Stimulated activated memory B cell treated with anti-CD40 and anti-IgM and Interleukin-4, amounts not matched to agents 10 μg/mL and 1 μg/mL and 100 μg/mL, for 72 hours (primary cell): Measurements from ENCODE around the gene CBFA2T2.

ENCODE experiments used
- ATAC-seq: fragments of 150-1000 bp; cut with Tn5 transposase; 2 replicates; pipeline ENCODE4 v1.10.0; 2021
- H3K27ac Mint-ChIP-seq: one replicate; pipeline ENCODE4 v1.8.0; 2022; ENCODE audit warnings: mild to moderate bottlenecking, mixed read lengths
- H3K27me3 Mint-ChIP-seq: one replicate; pipeline ENCODE4 v1.8.0; 2022; ENCODE audit warnings: mixed read lengths
- H3K36me3 Mint-ChIP-seq: one replicate; pipeline ENCODE4 v1.8.0; 2022; ENCODE audit warnings: mixed read lengths
- H3K4me1 Mint-ChIP-seq: one replicate; pipeline ENCODE4 v1.8.0; 2022; ENCODE audit warnings: mixed read lengths
- H3K4me3 Mint-ChIP-seq: one replicate; pipeline ENCODE4 v1.8.0; 2022; ENCODE audit warnings: mild to moderate bottlenecking, moderate library complexity, mixed read lengths
- H3K9me3 Mint-ChIP-seq: one replicate; pipeline ENCODE4 v1.8.0; 2022; ENCODE audit warnings: mixed read lengths

Gene CBFA2T2

GRCh38 chr20:33669873-33670640, 180.2 kb downstream of the CBFA2T2 start:
- Mint-ChIP-seq H3K27me3 (no peaks in the 10 kb centered on the region), H3K9me3 (no peaks in the 10 kb centered on the region), H3K4me1 (peaks cover 38% of the 10 kb centered on the region), H3K4me3 (no peak overlapping the region), H3K27ac (no peak overlapping the region), H3K36me3 (no peaks in the 10 kb centered on the region)
- no peak for ATAC-seq

DNA sequence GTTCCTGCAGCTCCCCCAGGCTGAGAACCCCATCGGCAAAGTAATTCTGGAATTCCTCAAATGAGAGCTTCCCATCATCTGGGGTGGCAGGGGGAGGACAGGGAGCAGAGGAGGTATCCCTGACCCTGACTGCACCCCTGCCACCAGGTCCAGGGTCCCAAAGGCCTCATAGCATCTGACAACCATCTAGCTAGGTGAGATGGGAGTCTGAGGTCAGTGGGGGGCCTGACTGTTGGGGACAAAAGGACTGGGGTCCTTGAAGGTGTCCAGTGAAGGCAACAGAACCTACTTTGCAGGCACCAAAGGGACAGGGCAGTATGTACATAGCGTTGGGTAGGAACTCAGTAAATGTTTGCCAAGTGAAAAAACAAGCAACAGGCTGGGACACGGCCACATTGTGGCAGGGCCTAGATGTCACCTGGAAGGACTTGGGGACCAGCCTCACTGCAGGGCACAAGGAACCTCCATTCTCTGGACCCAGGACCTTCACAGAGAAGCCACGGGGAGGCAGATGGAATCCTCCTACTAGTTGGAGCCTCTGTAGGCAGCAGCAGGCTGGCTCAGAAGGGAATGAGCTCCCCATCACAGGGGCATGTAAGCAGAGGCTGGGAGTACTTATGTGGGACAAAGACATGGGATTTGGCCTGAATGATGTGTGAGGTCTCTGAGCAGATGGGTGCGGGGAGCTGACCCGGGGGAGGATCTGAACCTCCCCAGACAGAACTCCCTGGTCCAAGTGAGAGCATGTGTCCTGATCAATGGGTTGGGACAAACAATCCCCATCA, 181.0 kb downstream of the CBFA2T2 start:
- Mint-ChIP-seq H3K9me3 (no peaks in the 10 kb centered on the region), H3K36me3 (no peaks in the 10 kb centered on the region), H3K27ac (no peak overlapping the region), H3K4me1 (peaks cover 36% of the 10 kb centered on the region), H3K27me3 (no peaks in the 10 kb centered on the region), H3K4me3 (no peak overlapping the region)
- no peak for ATAC-seq

- no peaks in the 10 kb centered on the region for H3K9me3 Mint-ChIP-seq
Measured at GRCh38 chr20:33671573-33672288, 181.8 kb downstream of the CBFA2T2 start.

GRCh38 chr20:33672426-33673113, 182.7 kb downstream of the CBFA2T2 start:
- Mint-ChIP-seq H3K4me1 (peaks cover 27% of the 10 kb centered on the region), H3K27ac (peak overlapping the region; percentile 81), H3K36me3 (no peaks in the 10 kb centered on the region), H3K27me3 (no peaks in the 10 kb centered on the region), H3K4me3 (peak overlapping the region; percentile 87), H3K9me3 (no peaks in the 10 kb centered on the region)
- no peak for ATAC-seq

More at GRCh38 chr20:33671573-33672288, 181.8 kb downstream of the CBFA2T2 start:
- Mint-ChIP-seq H3K27ac (no peak overlapping the region), H3K36me3 (no peaks in the 10 kb centered on the region), H3K27me3 (no peaks in the 10 kb centered on the region), H3K4me1 (peaks cover 29% of the 10 kb centered on the region), H3K4me3 (no peak overlapping the region)
- ATAC-seq, result no peak

DNA sequence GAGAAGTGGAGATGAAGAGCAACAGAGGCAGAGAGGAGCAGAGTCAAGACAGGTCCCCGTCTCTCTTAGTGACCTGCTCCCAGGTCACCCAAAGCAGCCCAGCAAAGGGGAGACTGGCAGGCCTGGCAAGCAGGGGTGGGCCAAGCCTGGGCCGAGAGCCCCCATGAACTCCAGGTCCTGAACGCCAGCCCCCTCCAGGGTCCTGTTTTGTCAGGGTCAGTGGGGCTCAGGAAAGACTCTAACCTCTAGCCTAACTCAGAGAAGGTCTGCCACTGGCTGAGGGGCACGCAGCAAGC, 183.2 kb downstream of the CBFA2T2 start:
- Mint-ChIP-seq H3K4me1 (peaks cover 25% of the 10 kb centered on the region), H3K27ac (peak overlapping the region; percentile 81), H3K27me3 (no peaks in the 10 kb centered on the region), H3K36me3 (no peaks in the 10 kb centered on the region), H3K9me3 (no peaks in the 10 kb centered on the region), H3K4me3 (peak overlapping the region; percentile 87)
- ATAC-seq, result no peak

- H3K9me3 Mint-ChIP-seq, result no peaks in the 10 kb centered on the region
- peak overlapping the region; percentile 81 for H3K27ac Mint-ChIP-seq
- peaks cover 24% of the 10 kb centered on the region for H3K4me1 Mint-ChIP-seq
- ATAC-seq, result peak; percentile 75
- H3K4me3 Mint-ChIP-seq, result peak overlapping the region; percentile 87
- H3K27me3 Mint-ChIP-seq, result no peaks in the 10 kb centered on the region
- no peaks in the 10 kb centered on the region for H3K36me3 Mint-ChIP-seq
Measured at GRCh38 chr20:33673410-33674293, 183.8 kb downstream of the CBFA2T2 start.

DNA sequence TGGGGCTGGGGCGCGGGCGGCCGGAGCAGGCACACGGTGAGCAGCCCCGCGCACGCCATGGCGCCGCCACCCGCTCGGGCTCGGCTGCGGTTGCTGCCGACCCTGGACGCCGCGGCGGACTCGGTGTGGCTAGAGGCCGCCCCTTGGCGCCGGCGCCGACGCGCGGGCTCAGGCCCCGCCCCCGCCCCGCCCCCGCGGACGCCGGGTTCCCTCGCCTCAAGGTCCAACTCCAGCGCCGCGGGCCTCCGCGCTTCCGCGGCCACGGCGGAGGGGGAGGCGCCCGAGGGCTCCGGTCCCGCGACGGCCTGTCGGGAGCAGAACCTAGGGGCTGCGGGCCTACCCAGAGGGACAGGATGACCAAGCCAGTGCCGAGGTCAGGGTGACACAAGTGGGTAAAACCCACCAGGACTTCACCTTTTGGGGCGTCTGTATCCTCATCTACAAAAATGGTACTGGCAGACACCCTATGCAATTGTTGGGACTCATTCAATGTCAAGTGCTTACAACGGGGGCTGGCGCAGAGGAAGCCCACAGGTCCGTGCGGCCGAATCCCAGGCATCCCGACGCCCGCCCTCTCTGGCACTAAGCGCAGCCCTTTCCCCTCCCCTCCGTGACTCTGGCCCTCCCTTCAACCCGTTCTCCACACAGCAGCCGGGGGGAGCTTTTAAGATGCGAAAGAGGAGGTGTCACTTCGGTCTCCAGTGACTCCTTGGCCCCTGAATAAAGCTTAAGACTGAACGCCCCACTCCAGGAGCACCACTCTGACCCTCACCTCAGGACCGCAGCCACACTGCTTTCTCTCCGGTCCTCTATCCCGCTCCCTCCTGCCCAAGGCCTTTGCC, 184.6 kb downstream of the CBFA2T2 start, which contains the start of gene NECAB3:
Gene NECAB3 (minus strand): TSS at position 135 of the 842 bp plus-strand sequence. CDS start 76 bp downstream, at position 59.
- Mint-ChIP-seq H3K27me3 (no peaks in the 10 kb centered on the region), H3K4me1 (peaks cover 33% of the 10 kb centered on the region), H3K27ac (peak within 1 kb of the TSS; percentile 81), H3K9me3 (no peaks in the 10 kb centered on the region), H3K4me3 (peak within 1 kb of the TSS; percentile 87), H3K36me3 (no peaks in the 10 kb centered on the region)
- peak; percentile 86 for ATAC-seq

DNA sequence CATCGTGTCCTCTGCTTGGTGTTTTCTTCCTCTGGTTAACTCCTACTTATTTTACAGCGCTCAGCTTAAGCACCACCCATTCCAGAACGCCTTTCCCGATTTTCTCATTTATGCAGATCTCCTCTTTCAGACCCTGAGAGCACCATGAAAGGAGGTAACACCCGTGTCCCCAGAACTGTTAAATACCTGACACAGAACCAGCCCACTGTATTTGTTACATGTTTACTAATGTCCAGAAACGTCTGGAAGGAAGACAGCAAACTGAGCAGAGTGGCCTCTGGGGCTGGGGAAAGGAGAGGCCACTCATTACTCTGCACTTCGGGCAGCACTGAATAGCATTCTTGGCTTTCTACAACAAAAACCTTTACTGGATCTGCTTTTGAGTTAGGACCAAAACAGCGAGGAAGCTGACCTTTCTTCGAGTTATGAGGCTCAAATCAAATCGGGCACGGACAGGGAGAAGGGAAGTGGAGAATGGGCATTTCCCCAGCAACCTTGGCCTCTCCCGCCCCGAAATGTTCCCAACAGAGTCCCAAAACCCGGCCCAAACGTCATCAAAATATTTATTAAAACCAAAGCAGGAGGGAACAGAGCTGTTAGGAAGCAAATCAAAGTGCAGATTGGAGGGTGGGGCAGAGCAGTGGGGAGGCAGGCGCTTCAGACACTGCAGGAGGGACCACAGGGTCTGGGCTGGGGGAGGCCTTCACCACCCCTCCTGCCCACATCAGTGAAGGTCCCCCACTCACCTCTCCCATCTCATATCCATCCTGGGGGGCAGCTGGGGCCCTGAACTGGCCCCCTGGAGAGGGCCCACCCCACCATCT, 185.5 kb downstream of the CBFA2T2 start:
- Mint-ChIP-seq H3K9me3 (no peaks in the 10 kb centered on the region), H3K27ac (peak overlapping the region; percentile 17), H3K4me1 (peaks cover 41% of the 10 kb centered on the region), H3K36me3 (no peaks in the 10 kb centered on the region), H3K4me3 (peak overlapping the region; percentile 61), H3K27me3 (no peaks in the 10 kb centered on the region)
- no peak for ATAC-seq

GRCh38 chr20:33676121-33676520, 186.2 kb downstream of the CBFA2T2 start:
- no peak for ATAC-seq

DNA sequence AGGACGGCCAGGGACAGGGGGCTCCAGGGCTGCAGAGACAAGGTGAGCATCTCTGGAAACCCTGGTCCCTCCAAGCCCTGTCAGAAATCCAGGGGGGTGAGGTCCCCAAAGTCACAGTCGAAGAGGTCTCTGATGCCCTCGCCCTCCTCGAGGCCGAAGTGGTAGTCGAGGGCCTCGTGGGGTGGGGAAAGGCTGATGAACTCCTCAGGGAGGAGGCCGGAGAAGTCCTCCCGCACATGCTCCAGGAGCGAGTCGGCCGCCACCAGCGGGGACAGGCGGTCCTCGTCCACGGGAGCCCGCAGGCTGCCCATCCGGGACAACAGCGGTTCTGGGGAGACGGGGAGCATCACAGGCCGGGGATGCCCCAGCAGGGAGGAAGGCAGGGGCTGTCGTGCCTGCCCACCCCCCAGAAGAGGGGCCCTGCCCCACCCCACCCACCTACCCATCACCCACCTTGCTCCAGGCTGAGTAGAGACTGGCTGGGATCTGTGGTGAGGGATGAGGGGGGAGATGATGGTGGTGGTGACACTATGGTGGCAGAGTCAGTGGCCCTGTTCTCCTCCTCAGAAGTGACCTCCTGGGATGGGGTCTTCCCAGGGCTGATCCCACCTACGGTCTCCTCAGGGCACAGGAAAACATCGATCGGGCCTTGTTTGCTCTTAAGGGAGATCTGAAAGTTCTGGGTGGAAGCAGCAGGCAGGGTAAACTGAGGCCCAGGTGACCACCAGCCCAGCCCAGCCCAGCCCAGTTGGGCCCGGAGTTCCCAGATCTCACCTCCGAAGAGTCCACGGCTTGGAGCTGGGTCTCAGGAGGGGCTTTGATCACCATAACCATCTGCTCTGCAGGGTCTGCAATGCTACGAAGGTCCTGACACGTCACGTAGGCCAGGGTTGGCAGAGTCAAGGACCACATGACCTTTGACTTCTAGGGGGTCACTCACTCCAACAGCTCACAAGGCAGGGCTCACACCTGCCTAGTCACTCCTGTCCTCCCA, 187.1 kb downstream of the CBFA2T2 start:
- peak overlapping the region; percentile 26 for H3K27ac Mint-ChIP-seq

More at GRCh38 chr20:33676121-33676520, 186.2 kb downstream of the CBFA2T2 start:
- Mint-ChIP-seq H3K4me3 (no peak overlapping the region), H3K36me3 (no peaks in the 10 kb centered on the region), H3K27ac (peak overlapping the region; percentile 15), H3K9me3 (no peaks in the 10 kb centered on the region), H3K27me3 (no peaks in the 10 kb centered on the region), H3K4me1 (peaks cover 49% of the 10 kb centered on the region)

DNA sequence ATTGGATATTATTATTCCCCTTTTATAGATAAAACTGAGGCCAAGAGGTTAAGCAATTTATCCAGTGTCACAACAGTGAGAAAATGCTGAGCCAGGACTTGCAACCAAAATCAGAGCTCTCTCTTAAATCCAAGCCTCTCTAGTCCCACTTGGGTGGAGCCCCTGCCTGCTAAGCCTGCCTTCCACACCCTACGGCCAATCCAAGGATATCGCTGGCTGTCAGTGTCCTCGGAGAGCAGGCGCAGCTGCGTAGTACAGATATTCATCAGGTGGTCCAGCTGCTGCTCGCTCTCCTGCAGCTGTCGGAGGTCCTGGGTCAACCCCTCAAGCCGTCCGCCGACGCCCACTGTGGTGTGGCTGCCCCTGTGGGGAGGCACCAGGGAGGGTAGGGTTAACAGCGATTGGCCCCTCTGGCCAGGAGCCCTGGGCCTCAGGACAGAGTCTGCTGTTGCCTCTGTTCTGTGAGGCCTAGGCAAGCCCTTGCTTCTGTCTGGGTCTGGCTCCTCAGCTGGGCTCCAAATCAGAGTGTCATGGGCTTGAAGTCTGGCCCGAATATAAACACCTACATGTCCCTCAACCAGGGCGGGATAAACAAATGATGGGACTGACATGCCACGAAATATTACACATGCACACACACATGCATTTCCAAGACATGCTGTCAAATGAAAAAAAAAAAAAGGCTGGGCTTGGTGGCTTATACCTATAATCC, 188.3 kb downstream of the CBFA2T2 start:
- no peaks in the 10 kb centered on the region for H3K36me3 Mint-ChIP-seq

More for the DNA sequence above, 187.1 kb downstream of the CBFA2T2 start:
- no peaks in the 10 kb centered on the region for H3K27me3 Mint-ChIP-seq
- H3K36me3 Mint-ChIP-seq, result no peaks in the 10 kb centered on the region
- no peaks in the 10 kb centered on the region for H3K9me3 Mint-ChIP-seq
- H3K4me3 Mint-ChIP-seq, result no peak overlapping the region
- peaks cover 52% of the 10 kb centered on the region for H3K4me1 Mint-ChIP-seq
- no peak for ATAC-seq

More for the DNA sequence above, 188.3 kb downstream of the CBFA2T2 start:
- no peak for ATAC-seq
- Mint-ChIP-seq H3K27me3 (no peaks in the 10 kb centered on the region), H3K9me3 (no peaks in the 10 kb centered on the region), H3K4me1 (peaks cover 49% of the 10 kb centered on the region), H3K27ac (peak overlapping the region; percentile 32), H3K4me3 (no peak overlapping the region)
